ENCODE measurements around the gene IGFN1.
A peak's percentile ranks its signal among the peaks of the same experiment; 100 is the strongest.
"Not testable (repeated sequence)": the region's sequence is repeated elsewhere in the genome, so short reads cannot be mapped to it uniquely, and the experiment has no call there.

Gene IGFN1

DNA sequence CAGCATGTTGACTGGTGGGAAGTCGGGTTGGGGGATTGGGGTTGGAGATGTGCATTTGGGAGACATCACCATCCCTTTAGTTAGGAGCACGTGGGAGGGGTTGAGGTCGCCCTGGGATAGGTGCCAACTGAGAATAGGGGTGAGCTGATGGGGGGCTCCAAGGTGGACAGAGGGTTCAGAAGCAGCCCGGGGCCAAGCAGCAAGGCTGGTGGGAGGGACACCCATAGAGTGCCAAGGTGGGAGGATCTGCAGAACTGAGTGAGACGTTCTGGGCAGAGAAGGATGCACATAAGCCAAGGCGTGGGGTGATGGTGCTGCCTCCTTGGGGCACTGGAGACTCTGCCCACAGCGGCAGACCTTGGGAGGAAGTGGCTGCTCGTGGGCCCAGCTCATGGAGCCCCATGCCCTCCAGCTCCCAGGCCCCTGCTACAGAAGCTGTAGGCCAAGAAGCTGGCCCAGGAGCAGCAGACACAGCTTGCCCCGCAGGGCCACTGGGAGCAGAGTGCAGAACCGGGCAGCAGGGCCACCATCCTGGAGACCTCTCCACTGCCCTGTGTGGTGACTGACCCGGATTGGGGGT, 61.3 kb downstream of the IGFN1 start:
- DNase-seq (ENCODE audit: low read depth): no peak
- H3K4me3 ChIP-seq (ENCODE audit: low read depth, low read length): no peak overlapping the region
- no peak for TF ChIP-seq CTCF (conservative IDR thresholded peaks at IDR 0.05; ENCODE audit: low read depth, low read length)

DNA sequence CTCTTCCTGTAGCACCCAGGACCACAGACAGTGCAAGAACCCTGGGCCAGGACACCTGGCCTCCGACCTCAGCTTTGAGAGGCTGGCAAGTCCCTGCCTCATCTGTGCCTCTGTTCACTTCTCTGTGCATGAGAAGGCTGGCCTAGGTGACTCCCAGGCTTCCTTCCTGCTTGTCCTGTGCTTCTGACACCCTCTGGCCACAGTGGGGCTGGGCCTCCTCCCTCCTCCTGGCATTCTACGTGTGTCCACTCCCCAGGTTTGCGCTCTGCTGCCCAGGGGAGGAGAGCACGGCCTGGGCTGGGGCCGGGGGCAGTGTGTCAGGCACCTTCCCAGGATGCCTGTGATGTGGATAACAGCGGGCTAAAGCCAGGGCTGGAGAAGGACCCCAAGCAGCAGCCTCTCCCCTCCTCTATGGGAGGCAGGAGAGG, 62.3 kb downstream of the IGFN1 start:
- TF ChIP-seq CTCF (conservative IDR thresholded peaks at IDR 0.05; ENCODE audit: low read depth, low read length): no peak
- DNase-seq (ENCODE audit: low read depth): no peak

GRCh38 chr1:201253411-201253810, 62.8 kb downstream of the IGFN1 start:
- no peak for TF ChIP-seq CTCF (conservative IDR thresholded peaks at IDR 0.05; ENCODE audit: low read depth, low read length)
- no peak for DNase-seq (ENCODE audit: low read depth)
- H3K4me3 ChIP-seq (ENCODE audit: low read depth, low read length): no peak overlapping the region

More for the DNA sequence above, 62.3 kb downstream of the IGFN1 start:
- H3K4me3 ChIP-seq (ENCODE audit: low read depth, low read length): no peak overlapping the region

DNA sequence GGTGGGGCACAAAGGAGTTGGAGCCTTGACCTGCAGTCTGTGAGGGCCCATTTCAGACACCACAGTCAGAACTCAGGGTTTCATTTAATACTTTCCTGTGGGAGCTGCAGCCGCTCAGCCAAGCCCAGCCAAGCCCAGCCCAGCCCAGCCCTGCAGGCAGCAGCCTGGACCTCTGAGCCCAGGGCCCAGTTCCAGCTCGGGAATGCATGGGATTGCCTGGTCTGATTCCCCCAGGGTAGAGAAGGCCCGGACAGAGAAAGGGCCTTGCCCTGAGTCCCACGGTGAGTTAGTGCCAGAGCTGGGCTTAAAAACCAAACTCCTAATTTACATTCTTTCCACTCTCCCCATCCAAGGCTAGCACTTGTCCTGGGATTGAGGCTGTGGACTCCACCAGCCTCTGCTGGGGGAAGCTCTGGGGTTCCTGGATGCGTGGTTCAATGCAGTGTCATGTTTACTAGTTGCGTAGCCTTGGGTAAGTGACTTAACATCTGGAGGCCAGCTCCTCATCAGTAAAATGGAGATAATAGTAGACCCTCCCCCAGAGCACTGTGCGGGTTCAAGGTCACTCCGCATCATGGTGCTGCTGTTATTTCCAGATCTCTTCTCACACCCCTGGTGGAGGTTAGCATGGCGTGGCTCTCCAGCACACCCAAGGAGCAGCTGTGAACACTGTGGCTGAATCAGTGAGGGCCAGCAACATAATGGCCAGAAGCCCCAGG, 63.4 kb downstream of the IGFN1 start:
- TF ChIP-seq CTCF (conservative IDR thresholded peaks at IDR 0.05; ENCODE audit: low read depth, low read length): no peak
- DNase-seq (ENCODE audit: low read depth): no peak
- H3K4me3 ChIP-seq (ENCODE audit: low read depth, low read length): no peak overlapping the region

DNA sequence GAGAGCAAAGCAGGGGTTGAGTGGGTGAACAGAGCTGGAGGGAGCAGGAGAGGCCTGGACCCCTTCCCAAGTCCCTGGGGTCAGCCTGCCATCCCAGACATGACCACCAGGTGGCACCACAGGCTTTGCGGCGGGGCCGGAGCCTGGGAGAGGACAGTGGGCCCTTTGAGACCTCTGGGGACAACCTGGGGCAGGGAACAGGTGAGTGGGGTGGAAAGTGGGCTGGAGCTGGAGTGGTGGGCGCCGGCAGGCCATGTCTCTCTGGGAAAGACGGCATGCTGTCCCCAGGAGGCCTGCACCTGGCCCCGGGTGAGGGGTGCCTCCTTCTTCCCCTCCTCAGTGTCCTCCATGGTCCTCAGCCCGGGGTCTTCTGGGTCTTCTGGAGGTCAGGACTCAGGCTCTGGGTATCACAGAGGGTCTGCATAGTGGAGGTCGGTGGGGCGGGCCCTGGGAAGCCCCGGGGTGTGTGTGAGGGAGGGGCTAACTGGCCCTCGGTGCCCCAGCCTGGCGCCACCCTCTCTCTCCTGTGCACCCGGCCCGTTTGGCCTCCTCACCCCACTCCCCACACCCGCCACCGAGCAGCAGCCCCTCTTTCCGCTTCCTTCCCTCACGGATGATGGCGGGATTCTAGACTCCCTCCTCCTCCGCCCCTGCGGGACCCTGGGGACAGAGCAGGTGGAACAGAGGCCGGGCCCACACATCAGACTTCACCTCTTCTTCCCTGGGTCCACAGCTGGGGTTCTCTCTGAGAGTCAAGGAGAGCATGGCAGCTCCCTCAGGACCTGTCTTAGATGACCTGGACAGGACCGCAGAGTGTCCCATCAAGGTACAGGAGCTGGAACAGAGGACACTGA, 64.2 kb downstream of the IGFN1 start:
- TF ChIP-seq CTCF (conservative IDR thresholded peaks at IDR 0.05; ENCODE audit: low read depth, low read length): peak; percentile 97
- H3K4me3 ChIP-seq (ENCODE audit: low read depth, low read length): no peak overlapping the region
- peak; percentile 40 for DNase-seq (ENCODE audit: low read depth)

DNA sequence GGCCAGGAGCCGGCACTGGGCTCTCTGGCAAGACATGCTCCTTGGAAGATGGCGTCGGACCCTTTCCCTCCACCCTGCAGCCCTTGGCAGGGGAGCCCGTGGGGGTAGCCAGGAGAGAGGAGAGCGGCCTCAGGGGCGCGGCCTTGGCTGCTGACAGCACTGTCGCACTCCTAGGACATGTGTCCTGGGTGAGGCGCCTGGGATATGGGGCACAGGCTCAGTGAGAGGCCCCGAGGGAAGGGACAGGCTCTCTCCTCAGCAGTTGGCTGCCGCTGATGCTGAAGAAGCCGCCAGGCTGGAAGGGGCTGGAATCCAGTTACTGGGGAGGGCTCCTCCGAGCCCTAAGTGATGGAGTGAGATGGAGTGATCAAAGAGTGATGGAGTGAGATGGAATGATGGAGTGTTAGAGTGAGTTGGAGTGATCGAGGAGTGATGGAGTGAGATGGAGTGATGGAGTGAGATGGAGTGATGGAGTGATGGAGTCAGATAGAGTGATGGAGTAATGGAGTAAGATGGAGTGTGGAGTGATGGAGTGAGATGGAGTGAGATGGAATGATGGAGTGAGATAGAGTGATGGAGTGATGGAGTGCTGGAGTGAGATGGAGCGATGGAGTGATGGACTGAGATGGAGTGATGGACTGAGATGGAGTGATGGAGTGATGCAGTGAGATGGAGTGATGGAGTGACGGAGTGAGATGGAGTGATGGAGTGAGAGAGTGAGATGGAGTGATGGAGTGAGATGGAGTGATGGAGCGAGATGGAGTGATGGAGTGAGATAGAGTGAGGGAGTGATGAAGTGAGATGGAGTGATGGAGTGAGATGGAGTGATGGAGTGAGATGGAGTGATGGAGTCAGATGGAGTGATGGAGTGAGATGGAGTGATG, 65.1 kb downstream of the IGFN1 start:
- no peak overlapping the region for H3K4me3 ChIP-seq (ENCODE audit: low read depth, low read length)
- TF ChIP-seq CTCF (conservative IDR thresholded peaks at IDR 0.05; ENCODE audit: low read depth, low read length): no peak
- no peak for DNase-seq (ENCODE audit: low read depth)

GRCh38 chr1:201258132-201258531, 67.5 kb downstream of the IGFN1 start:
- not testable (repeated sequence) for H3K4me3 ChIP-seq (ENCODE audit: low read depth, low read length); DNase-seq (ENCODE audit: low read depth)

All from choroid plexus epithelial cell (primary cell).